HUES6 (cell line): ENCODE data around the gene AHSP.

Experiments used
- H3K27ac ChIP-seq: 2 replicates; pipeline ENCODE4 v1.7.0; 2013; ENCODE audit warnings: low read depth, mild to moderate bottlenecking, low read length, inconsistent platforms
- H3K27me3 ChIP-seq: 2 replicates; pipeline ENCODE4 v1.6.1; 2013; ENCODE audit warnings: low read length; ENCODE audit not compliant: control insufficient read depth, insufficient read depth
- H3K36me3 ChIP-seq: 2 replicates; pipeline ENCODE4 v1.6.1; 2013; ENCODE audit warnings: low read length; ENCODE audit not compliant: control insufficient read depth, insufficient read depth
- H3K4me1 ChIP-seq: 2 replicates; pipeline ENCODE4 v1.6.1; 2013; ENCODE audit warnings: low read length; ENCODE audit not compliant: control insufficient read depth, insufficient read depth
- H3K4me3 ChIP-seq: 2 replicates; pipeline ENCODE4 v1.5.1; 2013; ENCODE audit warnings: low read depth, low read length
- H3K9ac ChIP-seq: one replicate; pipeline ENCODE4 v1.6.1; 2013; ENCODE audit warnings: mild to moderate bottlenecking, low read length
- H3K9me3 ChIP-seq: 2 replicates; pipeline ENCODE4 v1.6.1; 2013; ENCODE audit warnings: low read depth, low read length; ENCODE audit not compliant: control insufficient read depth, insufficient read depth

AHSP gene

DNA sequence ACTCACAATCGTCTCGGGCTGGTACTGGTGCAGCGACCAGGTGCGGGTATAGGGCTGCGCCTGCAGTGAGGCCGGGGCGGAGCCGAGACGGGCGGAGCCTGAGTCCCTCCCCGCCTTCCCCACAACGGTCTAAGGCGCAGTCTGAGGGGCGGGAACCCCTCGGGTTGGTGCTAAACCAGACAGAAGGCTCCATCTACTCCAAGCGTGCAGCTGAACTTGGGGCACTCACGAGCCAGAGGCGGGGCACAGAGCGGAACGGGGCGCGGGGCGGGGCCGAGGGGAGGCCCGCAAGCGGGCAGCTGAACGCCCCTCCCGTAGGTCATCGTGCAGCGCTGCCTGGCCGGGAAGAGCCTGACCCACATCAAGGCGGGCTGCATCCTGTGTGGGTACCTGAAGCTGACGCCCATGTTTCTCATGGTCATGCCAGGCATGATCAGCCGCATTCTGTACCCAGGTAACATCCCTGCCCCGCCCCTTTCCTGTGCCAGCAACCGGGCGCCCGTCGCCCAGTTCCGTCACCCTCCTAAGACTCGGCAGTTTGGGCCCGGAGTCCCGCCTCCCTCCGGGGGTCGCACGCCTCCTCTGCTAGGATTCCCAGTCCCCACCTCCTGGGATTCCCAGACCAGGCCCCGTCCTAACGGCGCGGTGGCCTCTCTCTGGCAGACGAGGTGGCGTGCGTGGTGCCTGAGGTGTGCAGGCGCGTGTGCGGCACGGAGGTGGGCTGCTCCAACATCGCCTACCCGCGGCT lies 39.8 kb upstream of the AHSP start:
- peaks cover 73% of the 10 kb centered on the region for H3K27me3 ChIP-seq
- no peak overlapping the region for H3K27ac ChIP-seq
- peaks cover 13% of the 10 kb centered on the region for H3K4me1 ChIP-seq
- H3K9me3 ChIP-seq: no peaks in the 10 kb centered on the region
- peak overlapping the region; percentile 21 for H3K9ac ChIP-seq
- H3K36me3 ChIP-seq: peaks cover 24% of the 10 kb centered on the region
- H3K4me3 ChIP-seq: peak overlapping the region; percentile 74

DNA sequence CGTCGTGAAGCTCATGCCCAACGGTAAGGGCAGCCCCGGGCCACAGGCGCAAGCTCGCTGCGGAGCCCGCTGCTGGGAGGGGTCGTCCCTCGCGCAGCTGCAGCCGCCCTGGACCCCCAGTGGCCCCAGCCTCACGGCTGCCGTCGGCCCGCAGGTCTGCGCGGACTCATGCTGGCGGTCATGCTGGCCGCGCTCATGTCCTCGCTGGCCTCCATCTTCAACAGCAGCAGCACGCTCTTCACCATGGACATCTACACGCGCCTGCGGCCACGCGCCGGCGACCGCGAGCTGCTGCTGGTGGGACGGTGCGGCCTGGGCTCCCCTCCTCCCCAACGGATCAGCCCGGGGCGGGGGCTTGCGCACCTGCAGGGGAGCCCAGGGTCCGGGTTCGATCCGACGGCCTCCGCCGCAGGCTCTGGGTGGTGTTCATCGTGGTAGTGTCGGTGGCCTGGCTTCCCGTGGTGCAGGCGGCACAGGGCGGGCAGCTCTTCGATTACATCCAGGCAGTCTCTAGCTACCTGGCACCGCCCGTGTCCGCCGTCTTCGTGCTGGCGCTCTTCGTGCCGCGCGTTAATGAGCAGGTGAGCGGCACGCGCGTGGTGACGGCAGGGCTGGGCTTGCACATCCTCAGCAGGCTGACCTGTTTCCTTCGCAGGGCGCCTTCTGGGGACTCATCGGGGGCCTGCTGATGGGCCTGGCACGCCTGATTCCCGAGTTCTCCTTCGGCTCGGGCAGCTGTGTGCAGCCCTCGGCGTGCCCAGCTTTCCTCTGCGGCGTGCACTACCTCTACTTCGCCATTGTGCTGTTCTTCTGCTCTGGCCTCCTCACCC lies 39.0 kb upstream of the AHSP start:
- Histone ChIP-seq H3K27me3 (peaks cover 68% of the 10 kb centered on the region), H3K27ac (no peak overlapping the region), H3K9ac (no peak overlapping the region), H3K9me3 (no peaks in the 10 kb centered on the region), H3K36me3 (peaks cover 30% of the 10 kb centered on the region), H3K4me3 (peak overlapping the region; percentile 74), H3K4me1 (peaks cover 13% of the 10 kb centered on the region)

- H3K4me1 ChIP-seq: peaks cover 13% of the 10 kb centered on the region
- no peak overlapping the region for H3K27ac ChIP-seq
- H3K4me3 ChIP-seq: no peak overlapping the region
- peaks cover 65% of the 10 kb centered on the region for H3K27me3 ChIP-seq
- H3K36me3 ChIP-seq: peaks cover 30% of the 10 kb centered on the region
- H3K9me3 ChIP-seq: no peaks in the 10 kb centered on the region
- H3K9ac ChIP-seq: no peak overlapping the region
Observed at GRCh38 chr16:31489298-31489564, 38.5 kb upstream of the AHSP start.

DNA sequence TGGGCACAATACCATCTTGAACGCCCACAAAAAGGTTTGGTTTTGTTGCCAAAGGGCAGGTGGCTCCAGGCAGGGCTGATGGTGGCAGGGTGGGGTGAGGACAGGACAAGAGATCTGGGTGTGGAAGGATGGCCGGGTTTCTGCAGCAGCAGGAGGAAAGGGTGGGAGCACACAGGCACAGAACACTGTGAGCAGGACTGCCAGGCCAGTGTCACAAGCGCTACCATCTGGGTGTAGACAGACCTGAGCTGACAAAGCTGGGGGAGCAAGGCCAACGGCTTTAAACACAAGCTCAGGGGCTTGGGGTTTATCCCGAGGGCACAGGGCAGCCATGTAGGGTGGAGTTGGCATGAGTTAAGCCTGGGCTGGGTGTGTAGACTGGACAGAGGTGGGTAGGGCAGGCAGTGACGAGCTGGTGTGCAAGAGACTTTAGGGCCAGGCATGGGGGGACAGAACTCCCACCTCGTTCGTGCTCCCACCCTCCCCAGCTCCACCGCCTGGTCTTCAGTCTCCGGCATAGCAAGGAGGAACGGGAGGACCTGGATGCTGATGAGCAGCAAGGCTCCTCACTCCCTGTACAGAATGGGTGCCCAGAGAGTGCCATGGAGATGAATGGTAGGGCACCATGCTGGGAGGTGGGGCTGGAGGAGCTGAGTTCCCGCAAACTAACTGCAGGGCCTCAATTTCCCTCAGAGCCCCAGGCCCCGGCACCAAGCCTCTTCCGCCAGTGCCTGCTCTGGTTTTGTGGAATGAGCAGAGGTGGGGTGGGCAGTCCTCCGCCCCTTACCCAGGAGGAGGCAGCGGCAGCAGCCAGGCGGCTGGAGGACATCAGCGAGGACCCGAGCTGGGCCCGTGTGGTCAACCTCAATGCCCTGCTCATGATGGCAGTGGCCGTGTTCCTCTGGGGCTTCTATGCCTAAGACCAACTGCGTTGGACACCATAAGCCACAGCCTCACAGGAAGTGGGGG lies 37.8 kb upstream of the AHSP start:
- H3K9ac ChIP-seq: no peak overlapping the region
- H3K4me1 ChIP-seq: peaks cover 7% of the 10 kb centered on the region
- H3K27ac ChIP-seq: no peak overlapping the region
- peaks cover 59% of the 10 kb centered on the region for H3K27me3 ChIP-seq
- no peak overlapping the region for H3K4me3 ChIP-seq
- H3K36me3 ChIP-seq: peaks cover 32% of the 10 kb centered on the region
- no peaks in the 10 kb centered on the region for H3K9me3 ChIP-seq

- no peak overlapping the region for H3K27ac ChIP-seq
- H3K27me3 ChIP-seq: peaks cover 39% of the 10 kb centered on the region
- H3K9me3 ChIP-seq: no peaks in the 10 kb centered on the region
- H3K36me3 ChIP-seq: peaks cover 44% of the 10 kb centered on the region
- H3K4me3 ChIP-seq: no peak overlapping the region
- H3K9ac ChIP-seq: no peak overlapping the region
- H3K4me1 ChIP-seq: peaks cover 7% of the 10 kb centered on the region
Observed at GRCh38 chr16:31491778-31492418, 35.8 kb upstream of the AHSP start.

DNA sequence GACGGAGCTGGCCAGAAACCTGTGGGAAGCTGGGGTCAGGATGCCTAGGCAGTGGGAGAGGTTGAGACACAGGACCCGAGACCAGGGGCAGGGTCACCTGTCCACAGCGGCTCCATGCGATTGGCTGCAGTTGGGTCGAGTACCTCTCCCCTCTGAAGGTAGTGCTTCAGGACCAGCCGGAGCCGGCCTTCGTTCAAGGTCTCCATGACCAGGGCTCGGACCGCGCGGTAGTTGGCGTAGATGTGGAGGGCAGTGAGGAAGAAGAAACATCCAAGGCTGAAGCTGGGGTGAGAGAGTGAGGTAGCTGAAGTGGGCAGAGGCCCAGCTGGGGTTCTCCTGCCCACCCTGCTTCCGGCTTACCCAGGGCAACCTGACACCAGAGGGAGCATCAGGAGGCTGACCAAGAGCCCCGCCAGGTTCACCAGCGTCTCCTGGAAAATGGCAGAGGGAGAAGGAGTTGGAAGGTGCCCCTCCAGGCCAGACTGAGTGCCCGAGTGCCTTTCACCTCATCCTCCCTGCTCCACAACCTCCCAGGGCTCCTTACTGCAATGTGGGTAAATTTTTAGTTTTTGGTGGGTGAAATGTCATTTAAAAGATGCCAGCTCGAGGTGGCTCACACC lies 34.1 kb upstream of the AHSP start:
- Histone ChIP-seq H3K4me3 (no peak overlapping the region), H3K36me3 (peaks cover 59% of the 10 kb centered on the region), H3K27me3 (peaks cover 22% of the 10 kb centered on the region), H3K4me1 (no peaks in the 10 kb centered on the region), H3K27ac (no peak overlapping the region), H3K9me3 (no peaks in the 10 kb centered on the region), H3K9ac (no peak overlapping the region)

GRCh38 chr16:31496670-31497069 lies 31.0 kb upstream of the AHSP start:
- Histone ChIP-seq H3K36me3 (peaks cover 66% of the 10 kb centered on the region), H3K9me3 (no peaks in the 10 kb centered on the region), H3K27ac (no peak overlapping the region), H3K4me1 (peaks cover 5% of the 10 kb centered on the region), H3K4me3 (no peak overlapping the region), H3K27me3 (no peaks in the 10 kb centered on the region), H3K9ac (no peak overlapping the region)

- no peak overlapping the region for H3K9ac ChIP-seq
- no peaks in the 10 kb centered on the region for H3K27me3 ChIP-seq
- peaks cover 13% of the 10 kb centered on the region for H3K4me1 ChIP-seq
- no peak overlapping the region for H3K4me3 ChIP-seq
- H3K36me3 ChIP-seq: peaks cover 49% of the 10 kb centered on the region
- H3K9me3 ChIP-seq: no peaks in the 10 kb centered on the region
- no peak overlapping the region for H3K27ac ChIP-seq
Observed at GRCh38 chr16:31498493-31498892, 29.2 kb upstream of the AHSP start.

DNA sequence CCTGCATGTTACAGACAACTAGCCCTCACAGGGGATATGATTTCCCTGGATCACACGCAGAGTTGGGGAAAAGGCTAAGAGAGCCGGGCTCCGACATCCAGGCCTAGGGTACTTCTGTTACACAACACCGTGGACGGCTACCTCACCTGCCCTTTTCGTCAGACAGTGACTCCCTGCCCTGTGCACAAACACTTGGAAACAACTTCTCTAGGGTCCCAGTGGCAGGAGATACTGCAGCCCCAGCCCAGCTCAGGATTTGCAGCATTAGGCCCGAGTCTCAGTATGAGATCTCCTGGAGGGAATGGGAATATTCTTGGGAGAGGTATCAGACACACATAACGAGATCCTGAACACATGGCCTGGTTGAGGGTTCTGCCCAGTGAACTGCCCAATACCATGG lies 27.8 kb upstream of the AHSP start:
- Histone ChIP-seq H3K27me3 (no peaks in the 10 kb centered on the region), H3K4me3 (no peak overlapping the region), H3K9ac (no peak overlapping the region), H3K9me3 (no peaks in the 10 kb centered on the region), H3K27ac (no peak overlapping the region), H3K36me3 (peaks cover 47% of the 10 kb centered on the region), H3K4me1 (peaks cover 13% of the 10 kb centered on the region)

GRCh38 chr16:31501226-31501965 lies 26.3 kb upstream of the AHSP start:
- H3K27me3 ChIP-seq: no peaks in the 10 kb centered on the region
- no peaks in the 10 kb centered on the region for H3K9me3 ChIP-seq
- no peak overlapping the region for H3K27ac ChIP-seq
- peaks cover 48% of the 10 kb centered on the region for H3K36me3 ChIP-seq
- H3K4me1 ChIP-seq: peaks cover 13% of the 10 kb centered on the region
- H3K9ac ChIP-seq: no peak overlapping the region
- H3K4me3 ChIP-seq: no peak overlapping the region
